ENCODE measurements around the gene ARL2. TPM values are rescaled to one million over a fixed set of nuclear protein-coding genes. Genes with fewer than 3 reads are reported as not detected.
"Not testable (repeated sequence)": the region's sequence is repeated elsewhere in the genome, so short reads cannot be mapped to it uniquely, and the experiment has no call there.

ARL2 gene
- total RNA-seq, 8 experiments from 2014 or later: 103 to 151 (median 108) TPM

DNA sequence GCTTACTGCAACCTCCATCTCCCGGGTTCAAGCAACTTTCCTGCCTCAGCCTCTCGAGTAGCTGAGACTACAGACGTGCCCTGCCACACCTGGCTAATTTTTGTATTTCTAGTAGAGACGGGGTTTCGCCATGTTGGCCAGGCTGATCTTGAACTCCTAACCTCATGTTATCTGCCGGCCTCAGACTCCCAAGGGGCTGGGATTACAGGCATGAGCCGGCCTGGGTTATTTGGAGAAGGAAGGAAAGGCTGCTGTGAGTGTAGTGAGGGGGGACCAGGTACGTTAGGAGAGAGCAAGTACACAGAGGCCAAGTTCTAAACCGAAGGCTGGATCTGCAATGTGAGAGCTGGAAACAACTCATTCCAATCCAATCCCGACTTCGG, 17.6 kb upstream of the ARL2 start:
- peak in 2 of 8 experiments; percentile 11 to 13 for ATAC-seq (replicated peaks in 6 of 8)
- 0 to 100% (median 65%) methylated on average over 1 to 5 of the region's 11 CpGs; no CpG with 5 or more reads in 4 of the 10 experiments for WGBS, 10 experiments
- Histone ChIP-seq H3K4me3 (no peak overlapping the region), H3K4me1 (replicated peaks in 1 of 2) (peaks cover 0 to 4% of the 10 kb centered on the region in 2 donors), H3K27ac (no peak overlapping the region)
- in situ Hi-C loops (cut with MboI; ENCODE audit: low pct_unique_long_range_greater_than_20kb in 2 of 9, low sequenced_read_pairs in 9 of 9, unreplicated experiment in 9 of 9): no loop called here

- no peak within 1 kb of the TSS for H3K4me3 ChIP-seq
- in situ Hi-C loops (cut with MboI; ENCODE audit: low pct_unique_long_range_greater_than_20kb in 2 of 9, low sequenced_read_pairs in 9 of 9, unreplicated experiment in 9 of 9): no loop called here
- no peak within 1 kb of the TSS for H3K27ac ChIP-seq
- H3K4me1 ChIP-seq (replicated peaks in 1 of 2): peaks cover 0 to 4% of the 10 kb centered on the region in 2 donors
- peak; percentile 90 to 98 (median 94) for ATAC-seq (replicated peaks in 6 of 8)
- 0 to 100% (median 33%) methylated on average over 1 to 5 of the region's 9 CpGs; no CpG with 5 or more reads in 4 of the 10 experiments for WGBS, 10 experiments
These were observed 17.1 kb upstream of the ARL2 start, which contains the start of gene BATF2 for GRCh38 chr11:64996710-64997380. Gene BATF2, minus strand, starts transcription at chr11:64996971. Its CDS starts 57 bp downstream, at chr11:64996914.

GRCh38 chr11:64998141-64998540, 15.8 kb upstream of the ARL2 start:
- 40 to 100% (median 71%) methylated on average over 1 of the region's 1 CpG; no CpG with 5 or more reads in 7 of the 10 experiments for WGBS, 10 experiments
- in situ Hi-C loops (cut with MboI; ENCODE audit: low pct_unique_long_range_greater_than_20kb in 2 of 9, low sequenced_read_pairs in 9 of 9, unreplicated experiment in 9 of 9): no loop called here
- Histone ChIP-seq H3K4me1 (replicated peaks in 1 of 2) (peaks cover 0 to 4% of the 10 kb centered on the region in 2 donors), H3K4me3 (no peak overlapping the region), H3K27ac (no peak overlapping the region)
- ATAC-seq (replicated peaks in 6 of 8): no peak

DNA sequence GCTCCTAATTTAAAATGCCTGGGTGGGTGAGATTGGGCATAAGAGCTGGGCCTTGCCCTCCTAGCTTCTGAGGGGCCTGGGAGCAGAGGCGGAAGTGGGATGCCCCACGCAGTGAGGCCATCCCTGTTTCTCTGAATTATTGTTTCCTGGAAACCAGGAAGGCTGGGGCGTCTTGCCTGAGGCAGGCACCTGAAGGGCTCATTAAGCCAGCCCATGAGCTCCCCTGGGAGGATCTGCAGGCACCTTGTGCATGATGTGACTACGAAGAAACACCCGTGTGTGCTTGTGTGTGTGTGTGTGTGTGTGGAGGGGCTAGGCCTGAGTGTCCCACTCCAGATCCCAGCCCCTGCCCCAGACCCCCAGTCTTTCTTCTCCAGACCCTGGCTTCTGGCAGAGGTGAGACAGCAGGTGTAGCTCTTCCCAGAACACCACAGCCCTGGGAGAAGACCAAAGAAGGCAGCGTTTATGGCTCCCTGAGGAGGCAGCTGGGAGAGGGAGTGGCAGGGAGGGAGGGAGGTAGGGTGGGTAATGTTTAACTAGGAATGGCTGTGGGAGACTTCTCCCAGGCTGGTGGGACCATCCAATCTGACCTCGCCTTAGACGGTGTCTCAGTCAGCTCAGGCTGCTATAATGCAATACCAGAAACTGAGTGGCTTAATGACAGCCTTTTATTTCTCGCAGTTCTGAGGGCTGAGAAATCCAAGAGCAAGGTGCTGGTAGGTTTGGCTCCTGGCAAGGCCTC, 15.1 kb upstream of the ARL2 start:
- H3K4me3 ChIP-seq: no peak overlapping the region
- WGBS, 10 experiments: 36 to 100% (median 90%) methylated on average over 1 to 5 of the region's 9 CpGs; no CpG with 5 or more reads in 3 of the 10 experiments
- H3K4me1 ChIP-seq (replicated peaks in 1 of 2): peaks cover 0 to 4% of the 10 kb centered on the region in 2 donors
- no peak overlapping the region for H3K27ac ChIP-seq
- peak in 1 of 8 experiments; percentile 14 for ATAC-seq (replicated peaks in 6 of 8)
- in situ Hi-C loops (cut with MboI; ENCODE audit: low pct_unique_long_range_greater_than_20kb in 2 of 9, low sequenced_read_pairs in 9 of 9, unreplicated experiment in 9 of 9): no loop called here

DNA sequence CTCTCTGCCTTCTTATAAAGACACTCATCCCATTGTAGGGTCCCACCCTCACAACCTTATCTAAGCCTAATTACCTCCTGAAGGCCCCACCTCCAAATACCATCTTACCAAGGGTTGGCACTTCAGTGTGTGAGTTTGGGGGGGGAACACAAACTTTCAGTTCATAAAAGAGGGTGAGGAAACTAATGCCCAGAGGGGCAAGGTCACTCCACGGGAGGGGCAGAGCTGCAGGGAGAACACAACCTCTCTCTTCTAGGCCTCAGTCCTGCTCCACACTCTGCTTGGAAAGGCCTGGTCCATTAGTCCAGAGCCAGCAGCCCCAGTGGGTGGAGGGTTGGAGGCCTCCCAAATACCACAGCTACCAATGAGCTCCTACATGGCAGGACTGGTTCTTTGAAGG, 14.5 kb upstream of the ARL2 start:
- ATAC-seq (replicated peaks in 6 of 8): no peak
- peaks cover 0 to 4% of the 10 kb centered on the region in 2 donors for H3K4me1 ChIP-seq (replicated peaks in 1 of 2)
- in situ Hi-C loops (cut with MboI; ENCODE audit: low pct_unique_long_range_greater_than_20kb in 2 of 9, low sequenced_read_pairs in 9 of 9, unreplicated experiment in 9 of 9): no loop called here
- no peak overlapping the region for H3K4me3 ChIP-seq
- WGBS, 10 experiments: 40 to 100% (median 64%) methylated on average over 1 of the region's 1 CpG; no CpG with 5 or more reads in 6 of the 10 experiments
- no peak overlapping the region for H3K27ac ChIP-seq

- no peak for ATAC-seq (replicated peaks in 6 of 8)
- Histone ChIP-seq H3K27ac (no peak overlapping the region), H3K4me1 (replicated peaks in 1 of 2) (no peaks in the 10 kb centered on the region), H3K4me3 (no peak overlapping the region)
- WGBS, 10 experiments: 0 to 90% (median 72%) methylated on average over 2 to 5 of the region's 5 CpGs; no CpG with 5 or more reads in 5 of the 10 experiments
- in situ Hi-C loops (cut with MboI; ENCODE audit: low pct_unique_long_range_greater_than_20kb in 2 of 9, low sequenced_read_pairs in 9 of 9, unreplicated experiment in 9 of 9): no loop called here
These were observed 11.3 kb upstream of the ARL2 start for GRCh38 chr11:65002706-65003105.

DNA sequence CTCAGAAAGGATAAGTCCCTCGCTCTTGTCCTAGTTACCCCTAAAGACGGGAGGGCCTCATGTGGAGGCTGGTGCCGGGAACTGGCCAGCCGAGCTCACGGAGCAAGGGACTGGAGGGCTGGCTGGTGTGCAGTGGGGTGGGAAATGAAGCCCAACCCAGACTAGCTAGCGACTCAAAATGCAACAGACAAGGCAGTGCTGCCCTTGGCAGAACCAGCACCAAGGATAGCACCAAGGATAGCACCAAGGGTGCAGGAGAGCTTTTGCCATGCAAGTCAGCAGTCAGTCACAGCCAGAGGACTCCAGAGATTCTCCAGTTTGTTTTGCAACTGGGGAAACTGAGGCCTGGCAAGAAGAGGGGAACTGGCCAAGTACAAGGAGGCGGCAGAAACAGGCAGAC, 10.7 kb upstream of the ARL2 start:
- H3K4me1 ChIP-seq (replicated peaks in 1 of 2): no peaks in the 10 kb centered on the region
- H3K4me3 ChIP-seq: no peak overlapping the region
- 73 to 83% methylated on average over 1 to 3 of the region's 7 CpGs; no CpG with 5 or more reads in 8 of the 10 experiments for WGBS, 10 experiments
- ATAC-seq (replicated peaks in 6 of 8): no peak
- no peak overlapping the region for H3K27ac ChIP-seq
- in situ Hi-C loops (cut with MboI; ENCODE audit: low pct_unique_long_range_greater_than_20kb in 2 of 9, low sequenced_read_pairs in 9 of 9, unreplicated experiment in 9 of 9): no loop called here

- H3K4me1 ChIP-seq (replicated peaks in 1 of 2); H3K4me3 ChIP-seq; in situ Hi-C loops (cut with MboI; ENCODE audit: low pct_unique_long_range_greater_than_20kb in 2 of 9, low sequenced_read_pairs in 9 of 9, unreplicated experiment in 9 of 9); H3K27ac ChIP-seq; ATAC-seq (replicated peaks in 6 of 8): not testable (repeated sequence)
- 42 to 100% (median 55%) methylated on average over 1 to 3 of the region's 3 CpGs; no CpG with 5 or more reads in 4 of the 10 experiments for WGBS, 10 experiments
These were observed 10.0 kb upstream of the ARL2 start for GRCh38 chr11:65003968-65004367.

DNA sequence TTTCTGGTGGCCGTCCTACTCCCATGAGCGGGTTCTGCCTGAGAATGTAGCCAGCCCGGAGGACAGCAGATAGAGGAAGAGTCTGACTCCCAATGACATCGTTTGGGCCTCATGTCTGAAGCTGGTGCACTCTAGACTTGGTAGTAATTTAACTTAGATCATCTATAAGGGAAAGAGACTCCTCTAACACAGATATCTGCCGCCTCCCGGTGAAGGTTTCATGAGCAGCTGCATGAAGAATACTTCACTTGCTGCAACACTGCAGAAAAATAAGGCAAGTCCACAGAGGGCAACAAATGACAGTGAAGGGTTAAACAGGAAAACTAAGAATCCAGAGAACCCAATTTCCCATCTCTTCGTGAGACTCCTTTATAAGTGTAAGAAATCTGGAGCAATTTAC, 5.9 kb upstream of the ARL2 start:
- 0 to 88% (median 69%) methylated on average over 1 to 6 of the region's 7 CpGs; no CpG with 5 or more reads in 2 of the 10 experiments for WGBS, 10 experiments
- no peaks in the 10 kb centered on the region for H3K4me1 ChIP-seq (replicated peaks in 1 of 2)
- no peak for ATAC-seq (replicated peaks in 6 of 8)
- H3K4me3 ChIP-seq: no peak overlapping the region
- H3K27ac ChIP-seq: no peak overlapping the region
- in situ Hi-C loops (cut with MboI; ENCODE audit: low pct_unique_long_range_greater_than_20kb in 2 of 9, low sequenced_read_pairs in 9 of 9, unreplicated experiment in 9 of 9): no loop called here

GRCh38 chr11:65008873-65009272, 5.1 kb upstream of the ARL2 start:
- in situ Hi-C loops (cut with MboI; ENCODE audit: low pct_unique_long_range_greater_than_20kb in 2 of 9, low sequenced_read_pairs in 9 of 9, unreplicated experiment in 9 of 9): no loop called here

GRCh38 chr11:65013130-65013887, 651 bp upstream of the ARL2 start:
- H3K27ac ChIP-seq: peak overlapping the region; percentile 85
- H3K4me1 ChIP-seq (replicated peaks in 1 of 2): peaks cover 5 to 7% of the 10 kb centered on the region in 2 donors
- peak; percentile 68 to 84 (median 74) for ATAC-seq (replicated peaks in 6 of 8)
- H3K4me3 ChIP-seq: peak overlapping the region; percentile 60 to 77 (median 67)
- WGBS, 10 experiments: 26 to 100% (median 56%) methylated on average over 1 to 8 of the region's 22 CpGs; no CpG with 5 or more reads in 1 of the 10 experiments
- in situ Hi-C loops (cut with MboI; ENCODE audit: low pct_unique_long_range_greater_than_20kb in 2 of 9, low sequenced_read_pairs in 9 of 9, unreplicated experiment in 9 of 9): no loop called here

More at GRCh38 chr11:65008873-65009272, 5.1 kb upstream of the ARL2 start:
- WGBS, 10 experiments: 58 to 93% (median 79%) methylated on average over 1 to 2 of the region's 2 CpGs; no CpG with 5 or more reads in 5 of the 10 experiments
- H3K4me1 ChIP-seq (replicated peaks in 1 of 2): no peaks in the 10 kb centered on the region
- no peak overlapping the region for H3K27ac ChIP-seq
- no peak for ATAC-seq (replicated peaks in 6 of 8)
- no peak overlapping the region for H3K4me3 ChIP-seq

DNA sequence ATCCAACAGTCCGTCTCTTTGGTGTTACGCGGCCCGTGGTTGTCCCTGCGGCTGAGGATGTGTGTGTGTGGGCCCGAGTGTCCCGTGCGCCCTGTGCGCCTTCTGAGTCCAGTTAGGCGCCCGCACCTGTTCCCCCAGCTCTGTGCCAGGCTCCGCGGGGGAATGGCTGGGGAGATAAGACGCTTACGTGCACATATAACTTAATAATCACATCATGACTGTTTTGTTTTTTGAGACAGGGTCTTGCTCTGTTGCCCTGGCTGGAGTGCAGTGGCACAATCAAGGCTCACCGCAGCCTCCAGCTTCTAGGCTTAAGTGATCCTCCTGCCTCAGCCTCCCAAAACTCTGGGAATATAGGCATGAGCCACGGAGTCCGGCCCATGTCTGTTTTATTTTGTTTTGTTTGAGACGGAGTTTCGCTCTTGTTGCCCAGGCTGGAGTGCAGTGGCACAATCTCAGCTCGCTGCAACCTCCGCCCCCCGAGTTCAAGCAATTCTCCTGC, 817 bp downstream of the ARL2 start:
- H3K4me3 ChIP-seq: peak overlapping the region; percentile 60 to 77 (median 67)
- WGBS, 10 experiments: 17 to 100% (median 100%) methylated on average over 1 to 7 of the region's 23 CpGs; no CpG with 5 or more reads in 4 of the 10 experiments
- peaks cover 5 to 7% of the 10 kb centered on the region in 2 donors for H3K4me1 ChIP-seq (replicated peaks in 1 of 2)
- in situ Hi-C loops (cut with MboI; ENCODE audit: low pct_unique_long_range_greater_than_20kb in 2 of 9, low sequenced_read_pairs in 9 of 9, unreplicated experiment in 9 of 9): no loop called here
- peak overlapping the region; percentile 85 for H3K27ac ChIP-seq
- ATAC-seq (replicated peaks in 6 of 8): peak in 3 of 8 experiments; percentile 3 to 6 (median 5)

Measured in motor neuron (in vitro differentiated cells).